HG02623 (cell line): ENCODE results near the gene PLAAT4.
"Not testable (repeated sequence)": the region's sequence is repeated elsewhere in the genome, so short reads cannot be mapped to it uniquely, and the experiment has no call there.

Experiments used
- ATAC-seq: cut with Tn5 transposase; IDR thresholded peaks from one replicate; pipeline ENCODE4 v1.9.1; 2021; ENCODE audit warnings: moderate library complexity; ENCODE audit not compliant: unreplicated experiment

Gene PLAAT4

DNA sequence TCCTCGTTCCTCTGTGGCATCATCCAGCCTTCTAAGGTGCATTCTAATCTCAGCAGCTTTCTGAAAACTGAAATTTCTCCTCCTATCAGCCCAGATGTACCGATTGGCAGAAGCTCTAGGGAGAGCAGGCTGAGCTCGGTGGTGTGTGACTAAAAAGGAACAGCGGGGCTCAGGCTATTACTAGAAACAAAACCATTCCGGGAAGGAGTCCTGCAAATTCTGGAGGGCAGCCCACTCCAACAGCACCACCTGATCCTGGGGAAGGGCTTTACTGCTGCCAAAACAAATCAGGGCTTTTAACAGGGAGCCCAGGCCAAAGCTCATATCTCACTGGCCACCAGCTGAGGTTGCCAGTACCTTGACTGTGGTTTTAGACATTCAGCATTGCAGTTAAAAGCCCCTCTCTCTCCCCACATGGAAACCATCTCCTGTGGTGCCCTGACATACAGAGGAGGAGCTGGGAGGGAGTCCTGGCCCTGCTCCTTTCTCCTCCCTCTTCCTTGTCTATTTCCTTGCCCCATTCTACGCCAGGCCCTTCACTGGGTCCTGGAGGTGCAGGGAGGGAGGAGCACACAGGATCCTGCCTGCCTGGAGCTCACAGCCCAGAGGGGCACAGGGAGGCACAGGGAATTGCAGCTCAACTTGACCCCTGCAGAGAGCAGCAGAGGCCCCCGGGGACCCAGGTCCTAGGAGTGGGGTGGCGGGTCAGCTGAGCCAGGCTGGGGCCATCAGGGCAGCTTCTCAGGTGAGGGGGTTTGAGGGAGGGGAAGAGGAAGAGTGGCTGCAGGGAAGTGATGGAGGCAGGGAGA is 889 bp downstream of the PLAAT4 start:
- ATAC-seq = no peak

DNA sequence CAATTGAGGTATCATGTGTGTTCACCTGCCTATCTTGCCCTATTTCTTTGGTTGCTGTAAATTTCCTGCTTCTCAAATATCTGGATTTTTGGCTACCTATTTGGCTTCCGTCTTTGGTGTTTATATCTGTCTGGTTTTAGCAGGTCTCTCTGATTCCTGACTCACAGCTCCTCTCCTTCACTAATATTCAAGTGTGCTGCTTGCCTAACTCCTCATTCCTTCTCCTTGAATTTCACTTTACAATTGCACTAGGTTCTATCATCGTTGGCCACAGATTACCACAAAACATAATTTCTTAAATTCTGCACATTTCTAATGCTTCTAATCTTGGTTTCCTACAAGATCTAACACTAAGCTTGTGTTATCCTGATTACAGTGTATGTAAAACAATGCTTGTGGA is 5.9 kb downstream of the PLAAT4 start:
- ATAC-seq = not testable (repeated sequence)

DNA sequence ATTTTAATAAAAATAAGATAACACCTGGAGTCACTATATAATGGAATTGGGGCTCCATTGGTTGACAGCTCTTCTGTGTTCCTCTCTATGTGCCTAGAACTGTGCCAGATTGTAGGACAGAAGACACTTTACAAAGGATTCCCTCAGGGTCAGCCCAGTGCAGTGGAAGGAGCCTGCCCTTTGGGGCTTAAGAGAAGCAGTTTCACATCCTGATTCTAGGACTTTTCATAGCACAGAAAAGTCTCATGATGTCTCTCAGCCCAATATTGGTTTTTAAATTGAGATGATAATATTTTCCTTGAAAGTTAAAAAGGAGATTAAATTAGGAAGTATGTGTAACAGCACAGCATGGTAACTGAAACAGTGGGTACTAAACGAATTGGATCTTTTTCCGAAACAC is 7.1 kb downstream of the PLAAT4 start:
- ATAC-seq = no peak

DNA sequence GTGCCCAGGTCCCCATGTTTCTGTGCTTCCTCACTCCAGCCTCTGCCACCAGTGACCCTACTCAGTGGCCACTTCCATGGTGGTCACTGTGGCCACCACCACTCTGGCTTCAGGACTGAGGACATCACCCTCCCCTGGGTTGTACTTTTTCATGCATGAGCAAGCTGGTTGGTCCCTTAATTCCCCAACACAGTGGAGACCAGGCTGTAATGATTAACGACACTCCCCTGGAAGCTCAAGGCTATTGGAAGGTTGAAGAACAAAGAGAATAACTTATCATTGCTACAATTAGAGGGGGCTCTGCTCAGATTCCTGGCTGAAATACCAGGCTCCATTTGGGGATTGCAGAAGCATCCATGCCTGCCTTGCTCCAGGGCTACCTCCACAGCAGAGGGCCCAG is 10.5 kb downstream of the PLAAT4 start:
- no peak for ATAC-seq

DNA sequence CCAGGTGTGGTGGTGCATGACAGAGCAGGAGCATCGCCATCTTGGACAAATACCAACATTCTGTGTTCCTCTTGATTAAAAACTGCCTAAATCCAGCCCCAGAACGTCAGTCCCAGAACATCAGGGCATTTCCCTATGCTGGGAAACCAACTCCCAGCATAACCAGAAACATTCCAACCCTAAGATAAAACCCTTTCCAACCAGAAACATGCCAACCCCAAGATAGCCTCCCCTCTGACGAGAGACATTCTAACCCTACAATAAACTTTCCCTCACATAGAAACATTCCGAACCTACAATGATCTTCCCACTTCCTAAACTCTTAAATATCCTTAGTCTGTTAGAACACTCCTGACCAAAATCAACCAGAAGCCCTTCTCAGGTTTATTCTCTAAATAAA is 11.6 kb downstream of the PLAAT4 start:
- ATAC-seq = no peak

DNA sequence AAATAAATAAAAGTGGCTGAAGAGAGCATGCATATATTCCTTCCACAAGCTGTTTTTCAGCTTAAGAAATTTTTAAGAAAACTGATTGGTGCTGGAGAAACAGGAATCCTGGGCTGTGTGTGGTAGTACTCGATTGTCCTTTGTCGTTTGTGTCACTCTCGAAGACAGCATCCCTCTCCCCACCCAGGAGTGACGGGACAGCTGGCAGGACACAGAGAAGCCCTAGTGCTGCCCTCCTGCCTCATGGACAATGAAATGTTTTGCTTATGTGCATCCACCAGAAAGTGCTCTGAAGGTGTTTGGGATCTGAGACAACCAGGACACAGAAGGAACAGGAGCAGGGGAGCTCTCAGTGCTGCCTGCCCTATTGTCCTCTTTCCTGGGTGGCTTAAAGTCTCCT is 12.8 kb downstream of the PLAAT4 start:
- no peak for ATAC-seq

DNA sequence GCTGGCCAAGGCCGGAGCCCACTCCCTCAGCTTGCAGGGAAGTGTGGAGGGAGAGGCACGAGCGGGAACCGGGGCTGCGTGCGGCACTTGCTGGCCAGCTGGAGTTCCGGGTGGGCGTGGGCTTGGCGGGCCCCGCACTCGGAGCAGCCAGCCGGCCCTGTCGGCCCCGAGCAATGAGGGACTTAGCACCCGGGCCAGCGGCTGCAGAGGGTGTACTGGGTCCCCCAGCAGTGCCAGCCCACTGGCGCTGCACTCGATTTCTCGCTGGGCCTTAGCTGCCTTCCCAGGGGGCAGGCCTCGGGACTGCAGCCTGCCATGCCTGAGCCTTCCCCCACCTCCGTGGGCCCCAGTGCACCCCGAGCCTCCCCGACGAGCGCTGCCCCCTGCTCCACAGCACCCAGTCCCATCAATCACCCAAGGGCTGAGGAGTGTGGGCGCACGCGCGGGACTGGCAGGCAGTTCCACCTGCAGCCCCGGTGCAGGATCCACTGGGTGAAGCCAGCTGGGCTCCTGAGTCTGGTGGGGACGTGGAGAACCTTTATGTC is 13.6 kb downstream of the PLAAT4 start:
- not testable (repeated sequence) for ATAC-seq

DNA sequence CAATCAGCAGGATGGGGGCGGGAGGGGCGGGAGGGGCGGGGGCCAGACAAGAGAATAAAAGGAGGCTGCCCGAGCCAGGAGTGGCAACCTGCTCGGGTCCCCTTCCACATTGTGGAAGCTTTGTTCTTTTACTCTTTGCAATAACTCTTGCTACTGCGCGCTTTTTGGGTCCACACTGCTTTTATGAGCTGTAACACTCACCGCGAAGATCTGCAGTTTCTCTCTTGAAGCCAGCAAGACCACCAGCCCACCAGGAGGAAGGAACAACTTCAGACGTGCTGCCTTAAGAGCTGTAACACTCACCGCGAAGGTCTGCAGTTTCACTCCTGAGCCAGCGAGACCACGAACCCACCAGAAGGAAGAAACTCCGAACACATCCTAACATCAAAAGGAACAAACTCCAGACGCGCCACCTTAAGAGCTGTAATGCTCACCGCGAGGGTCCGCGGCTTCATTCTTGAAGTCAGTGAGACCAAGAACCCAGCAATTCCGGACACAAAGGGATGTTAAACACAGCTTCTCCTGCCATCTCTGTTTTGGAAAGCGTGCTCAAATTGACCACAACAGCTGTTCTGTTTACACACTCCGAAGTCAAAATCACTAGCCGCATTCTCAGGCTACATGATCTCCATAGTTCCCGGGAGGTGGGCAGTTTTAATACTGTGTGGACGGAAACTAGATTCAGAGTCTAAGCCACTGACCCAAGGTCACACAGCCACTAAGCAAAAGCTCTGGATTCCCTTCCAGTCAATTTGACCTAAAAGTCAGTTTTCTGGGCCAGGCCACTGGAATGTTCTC is 14.7 kb downstream of the PLAAT4 start:
- no peak for ATAC-seq

DNA sequence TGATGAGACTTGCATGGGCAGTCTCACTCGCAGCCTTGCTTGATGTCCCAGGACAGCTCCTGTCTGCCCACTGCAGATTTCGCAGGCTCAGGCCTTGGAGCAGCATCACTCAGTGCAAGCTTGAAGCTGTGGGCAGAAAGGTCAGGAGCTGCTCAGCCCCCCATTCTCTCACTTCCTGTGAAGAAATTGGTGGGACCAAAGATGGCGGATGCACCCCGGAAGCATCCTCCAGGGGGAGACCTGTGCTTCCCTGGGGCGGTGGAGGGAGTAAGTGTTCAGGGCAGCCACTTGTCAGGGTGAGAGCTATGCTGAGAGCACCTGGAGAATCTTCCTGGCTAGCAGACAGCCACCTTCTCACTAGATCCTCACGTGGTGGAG is 15.3 kb downstream of the PLAAT4 start:
- ATAC-seq = no peak

DNA sequence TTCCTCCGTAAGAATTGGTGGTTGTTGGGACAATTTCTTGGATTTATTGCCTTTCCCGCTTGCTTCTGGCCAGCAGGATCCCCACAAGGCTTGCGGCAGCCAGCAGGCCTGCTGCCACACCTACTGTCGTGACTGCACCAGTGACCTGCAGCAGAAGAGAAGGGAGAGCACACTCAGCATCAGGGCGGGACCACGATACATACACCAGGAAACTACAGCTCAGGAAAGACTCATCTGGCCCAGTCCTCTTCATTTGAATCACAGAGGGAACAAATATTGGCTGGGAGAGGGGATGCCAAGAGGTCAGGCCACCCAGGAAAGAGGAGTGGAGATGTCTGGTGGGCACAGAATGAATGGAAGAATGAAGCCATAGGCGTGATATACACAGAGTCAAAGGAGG is 16.3 kb downstream of the PLAAT4 start:
- ATAC-seq = no peak

DNA sequence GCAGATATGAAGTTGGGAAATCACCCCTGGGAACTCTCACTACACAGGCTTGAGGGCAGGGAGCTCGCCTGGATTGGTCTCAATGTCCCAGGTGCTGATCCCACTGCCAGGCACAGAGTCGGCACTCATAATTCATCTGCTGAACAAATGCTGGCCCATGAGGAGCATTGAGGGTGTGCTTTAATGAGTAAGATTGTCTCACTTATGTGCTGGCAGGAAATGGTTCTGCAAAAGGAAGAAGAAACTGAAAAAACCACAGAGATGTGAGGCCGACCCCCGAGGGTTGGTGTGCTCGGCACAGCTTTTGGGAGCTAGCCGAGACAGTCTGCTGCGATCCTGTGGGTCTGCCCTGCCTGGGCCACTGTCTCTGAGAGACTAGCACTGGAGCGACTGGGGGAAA is 17.2 kb downstream of the PLAAT4 start:
- peak; percentile 87 for ATAC-seq

DNA sequence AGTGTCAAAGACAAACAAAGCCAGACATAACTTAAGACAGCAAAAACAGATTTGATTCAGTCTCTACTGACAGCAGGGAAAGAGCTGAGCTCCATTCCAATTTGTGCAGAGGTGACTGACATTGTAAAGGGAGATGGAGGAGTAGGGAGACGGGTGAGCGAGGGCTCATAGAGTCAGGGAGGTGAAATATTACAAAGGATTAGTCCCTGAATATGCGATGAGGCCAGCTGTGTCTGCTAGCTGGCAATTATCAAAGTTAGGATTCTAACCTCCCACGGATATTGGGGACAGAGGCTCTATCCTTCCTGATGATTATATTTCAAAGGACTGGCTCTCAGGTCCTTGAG is 18.2 kb downstream of the PLAAT4 start:
- no peak for ATAC-seq

DNA sequence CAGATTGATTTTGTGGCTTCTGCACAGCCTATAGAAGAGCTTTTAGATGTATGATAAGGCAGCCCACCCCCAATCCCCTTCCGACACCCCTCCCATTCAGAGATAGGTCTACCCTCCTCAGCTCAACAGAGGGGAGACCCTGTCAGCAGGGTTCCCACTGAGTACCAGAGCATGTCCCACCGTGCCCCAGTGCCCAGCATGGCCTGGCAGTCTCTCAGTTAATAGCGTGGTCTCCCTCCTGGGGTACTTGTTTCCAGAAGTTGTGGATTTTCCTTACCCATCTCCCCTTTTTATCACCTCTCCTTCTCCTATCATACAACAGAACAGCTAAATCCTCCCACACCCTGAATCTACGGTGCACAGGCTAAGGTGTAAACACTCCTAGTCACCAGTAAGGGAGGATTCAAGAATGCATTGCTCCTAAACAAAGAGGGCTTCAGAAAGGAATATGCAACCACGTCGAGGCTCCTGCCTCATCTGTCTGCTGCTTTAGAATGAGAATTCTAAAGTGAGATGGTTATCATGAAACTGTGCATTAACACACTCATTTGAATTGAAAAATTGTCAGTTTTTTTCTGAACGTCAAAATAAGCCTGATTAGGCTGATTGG is 19.9 kb downstream of the PLAAT4 start:
- no peak for ATAC-seq

DNA sequence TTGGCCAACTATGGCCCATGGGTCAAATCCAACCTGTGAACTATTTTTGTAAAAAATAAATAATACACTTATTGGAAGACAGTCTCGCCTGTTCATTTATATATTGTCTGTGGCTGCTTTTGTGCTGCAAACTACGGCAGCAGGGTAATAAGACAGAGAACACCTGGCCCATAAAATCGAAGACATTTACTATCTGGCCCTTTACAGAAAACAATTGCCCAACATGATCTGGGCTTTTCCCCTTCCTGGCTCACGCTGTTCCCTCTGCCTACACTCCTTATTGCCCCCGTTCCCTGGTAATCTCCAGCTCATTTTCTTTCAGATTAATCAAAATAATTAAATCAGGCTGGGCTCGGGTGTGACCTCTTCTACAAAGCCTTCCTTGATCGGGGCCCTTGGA is 21.0 kb downstream of the PLAAT4 start:
- ATAC-seq = no peak

DNA sequence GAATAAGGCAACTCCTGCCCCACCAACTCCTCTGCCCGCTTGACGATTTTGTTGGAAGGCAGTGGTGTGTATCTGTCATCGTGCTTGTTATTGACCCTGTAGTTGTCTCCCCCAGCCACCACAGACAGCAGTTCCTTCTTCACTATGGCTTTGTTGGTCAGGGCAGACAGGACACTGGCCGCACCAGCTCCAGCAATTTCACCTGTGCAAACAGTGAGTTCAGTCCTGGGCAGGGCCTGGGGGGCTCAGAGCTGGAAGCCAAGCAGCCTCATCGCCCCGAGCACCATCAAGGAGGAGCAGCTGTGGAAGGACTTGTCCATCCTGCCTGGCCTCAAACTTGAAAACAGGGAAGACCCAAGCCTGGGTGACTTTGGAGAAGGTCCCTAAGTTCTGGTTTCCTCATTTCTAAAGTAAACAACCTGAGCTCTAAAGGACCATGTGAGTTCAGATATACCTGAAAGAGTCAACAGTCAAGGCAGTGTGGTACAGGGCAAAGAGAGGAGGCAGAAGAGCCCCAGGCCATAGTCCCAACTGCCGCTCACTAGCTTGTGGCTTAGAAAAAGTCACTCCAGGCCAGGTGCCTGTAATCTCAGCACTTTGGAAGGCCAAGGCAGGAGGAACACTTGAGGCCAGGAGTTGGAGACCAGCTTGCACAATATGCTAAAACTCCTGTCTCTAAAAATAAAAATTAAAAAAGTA is 22.0 kb downstream of the PLAAT4 start:
- ATAC-seq = no peak

DNA sequence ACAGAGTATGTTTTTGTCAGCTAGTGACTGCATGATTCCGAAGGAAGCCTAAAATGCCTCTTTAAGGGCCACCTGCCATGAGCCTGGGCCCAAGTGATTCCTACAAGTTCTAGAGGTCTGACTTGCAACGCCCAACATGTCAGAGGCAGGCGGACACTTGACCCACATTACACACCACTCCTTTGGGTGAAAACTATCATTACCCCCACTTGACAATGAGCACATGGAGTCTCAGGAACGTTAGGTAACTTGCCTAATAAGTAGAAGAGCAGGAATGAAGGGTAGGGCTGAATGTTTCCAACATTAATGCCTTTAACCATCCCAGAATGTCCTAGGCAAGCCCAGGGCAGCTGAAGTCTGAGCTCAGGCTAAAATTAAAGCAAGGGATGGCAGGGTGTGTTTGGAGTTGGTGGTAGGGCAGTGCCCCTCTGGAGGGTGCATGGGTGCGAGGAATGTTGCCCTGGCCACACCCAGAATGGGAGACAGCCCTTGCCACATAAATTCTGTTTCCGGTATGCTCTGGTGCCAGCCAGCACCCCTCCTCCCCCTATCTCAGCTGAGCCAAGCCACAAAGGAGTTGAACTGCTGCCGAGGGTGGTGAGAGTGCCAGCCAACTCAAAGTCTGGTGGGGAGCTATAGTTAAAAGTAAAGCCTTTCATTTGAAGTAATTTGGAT is 24.0 kb downstream of the PLAAT4 start:
- ATAC-seq = no peak

DNA sequence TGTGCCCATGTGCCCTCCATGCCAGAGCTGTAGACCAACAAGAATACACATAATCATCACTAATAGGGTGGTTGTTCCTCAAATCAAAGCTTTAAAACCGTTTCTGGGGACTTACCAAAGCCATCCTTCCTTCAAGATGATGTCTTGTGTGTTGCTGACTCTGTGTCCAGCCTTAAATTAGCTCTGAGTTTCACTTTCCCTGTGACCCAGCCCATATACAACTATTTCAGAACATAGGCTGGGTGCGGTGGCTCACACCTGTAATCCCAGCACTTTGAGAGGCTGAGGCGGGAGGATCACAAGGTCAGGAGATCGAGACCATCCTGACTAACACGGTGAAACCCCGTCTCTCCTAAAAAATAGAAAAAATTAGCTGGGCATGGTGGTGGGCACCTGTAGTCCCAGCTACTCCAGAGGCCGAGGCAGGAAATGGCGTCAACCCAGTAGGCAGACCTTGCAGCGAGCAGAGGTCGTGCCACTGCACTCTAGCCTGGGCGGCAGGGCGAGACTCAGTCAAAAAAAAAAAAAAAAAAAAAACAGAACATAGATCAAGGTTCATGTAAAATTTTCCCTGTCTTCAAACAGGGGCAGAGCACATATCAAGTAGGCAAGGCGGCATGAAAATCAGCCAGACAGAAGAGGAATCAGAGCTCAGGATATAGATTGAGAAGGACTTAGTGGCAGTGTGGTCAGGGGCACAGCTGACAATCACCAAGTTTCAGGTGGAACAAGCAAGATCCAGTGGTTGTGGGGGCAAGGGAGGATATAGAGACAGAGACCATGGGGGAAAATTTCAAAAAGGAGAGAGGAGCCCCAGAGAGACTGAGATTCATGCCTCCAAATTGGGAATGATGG is 26.8 kb downstream of the PLAAT4 start, which contains the start of gene PLAAT2:
Gene PLAAT2, minus strand, starts transcription at position 179 of the 855 bp plus-strand sequence. Its CDS starts 55 bp downstream, at position 124.
- ATAC-seq = no peak

DNA sequence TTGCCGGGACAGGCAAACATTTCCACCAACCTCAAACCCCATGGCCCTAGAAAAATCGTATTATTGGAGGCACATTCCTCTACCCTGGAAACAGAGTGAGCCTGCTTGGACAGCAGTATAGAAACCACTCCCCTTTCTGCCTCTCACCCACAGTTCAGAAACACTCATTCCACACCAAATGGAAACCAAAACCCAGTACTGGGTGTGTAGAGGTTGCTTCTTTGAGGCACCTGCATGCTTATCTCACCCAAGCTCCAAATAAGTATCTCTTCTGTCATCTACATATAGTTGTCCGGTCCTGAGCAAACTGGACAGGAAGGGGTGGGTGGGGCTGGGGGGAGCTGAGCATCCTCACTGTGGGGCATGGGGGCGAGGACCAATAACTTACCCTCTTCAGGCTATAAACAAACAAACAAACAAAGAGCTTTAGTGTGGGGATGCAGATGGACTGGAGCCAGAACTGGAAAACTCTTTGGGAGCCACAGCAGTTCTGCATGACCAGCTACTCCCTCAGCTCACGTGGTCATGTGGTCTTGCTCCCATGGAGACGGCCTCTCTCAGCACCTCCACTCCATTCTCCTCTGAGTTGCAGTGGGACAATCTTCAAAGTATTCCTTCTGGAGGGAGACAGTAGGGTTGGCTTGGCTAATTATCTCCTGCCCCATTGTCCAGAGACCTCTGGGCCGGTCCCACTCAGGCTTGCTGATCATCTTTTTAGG is 27.6 kb downstream of the PLAAT4 start:
- ATAC-seq = peak; percentile 80

DNA sequence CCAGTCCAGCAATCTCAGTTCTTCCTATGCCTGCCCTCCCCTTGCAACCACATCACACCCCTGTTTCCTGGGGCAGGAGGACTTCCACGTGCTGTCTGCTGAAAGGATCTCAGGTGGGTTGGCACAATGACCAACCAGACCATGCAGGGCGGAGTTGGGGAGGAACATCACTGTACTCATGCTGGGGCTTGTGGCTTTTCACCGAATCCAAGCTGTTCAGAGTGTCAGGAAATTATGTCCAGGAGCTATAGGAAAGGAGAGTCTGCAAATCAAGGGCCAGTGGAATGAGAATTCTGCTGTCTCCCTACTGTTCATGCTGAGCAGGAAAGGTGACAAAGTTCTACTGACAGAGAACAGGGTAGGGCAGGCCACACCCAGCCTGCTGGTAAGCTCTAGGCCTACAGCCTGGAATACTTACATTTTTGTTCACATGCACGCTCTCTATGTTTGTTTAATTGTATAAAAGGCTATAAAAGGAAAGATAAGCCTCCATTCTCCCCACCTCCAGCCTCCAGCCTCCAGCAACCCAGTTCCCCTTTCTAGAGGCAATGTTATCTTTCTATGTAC is 28.3 kb downstream of the PLAAT4 start:
- no peak for ATAC-seq
